MM.1S (cell line): ENCODE measurements around the gene ANHX.

Experiments
- CTCF ChIP-seq: fragments of 300-600 bp; sonication (generic); IDR thresholded peaks from 2 replicates; pipeline ENCODE4 v1.5.1; 2016; ENCODE audit warnings: antibody characterized with exemption, low read length, mixed read lengths
- EZH2 ChIP-seq: fragments of 300-600 bp; sonication (generic); optimal IDR thresholded peaks from 2 replicates; pipeline ENCODE3; 2017; ENCODE audit warnings: low read depth, mild to moderate bottlenecking, antibody characterized with exemption, low read length, mixed read lengths

GRCh38 chr12:133215724-133216123 lies 20.0 kb downstream of the ANHX start:
- TF ChIP-seq CTCF (no peak), EZH2 (no peak)
